Endodermal cell (in vitro differentiated cells): ENCODE data around the gene HYLS1. TPM values are rescaled to one million over a fixed set of nuclear protein-coding genes. Genes with fewer than 3 reads are reported as not detected.

Experiments
- DNase-seq: peaks from one replicate; pipeline ENCODE4 v3.0.0-alpha.2; 2017
- H3K27ac ChIP-seq: 2 replicates; pipeline ENCODE4 v1.5.1; 2013; ENCODE audit warnings: mild to moderate bottlenecking, low read depth, low read length, moderate library complexity
- H3K27me3 ChIP-seq: 2 replicates; pipeline ENCODE4 v1.6.1; 2013; ENCODE audit warnings: mild to moderate bottlenecking, low read length, moderate library complexity; ENCODE audit not compliant: insufficient read depth, control insufficient read depth, poor library complexity, severe bottlenecking
- H3K36me3 ChIP-seq: 2 replicates; pipeline ENCODE4 v1.7.0; 2013; ENCODE audit warnings: mild to moderate bottlenecking, low read length, moderate library complexity; ENCODE audit not compliant: control insufficient read depth, insufficient read depth
- H3K4me1 ChIP-seq: one replicate; pipeline ENCODE4 v1.7.0; 2013; ENCODE audit warnings: low read length; ENCODE audit not compliant: control insufficient read depth, insufficient read depth
- H3K4me3 ChIP-seq: 2 replicates; pipeline ENCODE4 v1.5.1; 2013; ENCODE audit warnings: mild to moderate bottlenecking, low read length, moderate library complexity
- H3K9ac ChIP-seq: 2 replicates; pipeline ENCODE4 v1.6.1; 2013; ENCODE audit warnings: mild to moderate bottlenecking, low read length, moderate library complexity; ENCODE audit not compliant: poor library complexity, severe bottlenecking; ENCODE audit errors: extremely low read depth
- H3K9me3 ChIP-seq: 2 replicates; pipeline ENCODE4 v1.6.1; 2013; ENCODE audit warnings: mild to moderate bottlenecking, low read length, moderate library complexity; ENCODE audit not compliant: control insufficient read depth
- H3K27ac Mint-ChIP-seq: 2 replicates; pipeline ENCODE4 v1.8.0; 2020; ENCODE audit warnings: mixed read lengths
- H3K27me3 Mint-ChIP-seq: 2 replicates; pipeline ENCODE4 v1.8.0; 2021; ENCODE audit warnings: mild to moderate bottlenecking, mixed read lengths; ENCODE audit not compliant: insufficient read depth
- H3K36me3 Mint-ChIP-seq: 2 replicates; pipeline ENCODE4 v1.8.0; 2020; ENCODE audit warnings: low read depth, mixed read lengths
- H3K4me1 Mint-ChIP-seq: 2 replicates; pipeline ENCODE4 v1.8.0; 2020; ENCODE audit warnings: mixed read lengths
- H3K4me3 Mint-ChIP-seq: 2 replicates; pipeline ENCODE4 v1.8.0; 2020; ENCODE audit warnings: mild to moderate bottlenecking, moderate library complexity, mixed read lengths
- H3K9me3 Mint-ChIP-seq: 2 replicates; pipeline ENCODE4 v1.8.0; 2020; ENCODE audit warnings: mild to moderate bottlenecking, mixed read lengths
- CTCF ChIP-seq: fragments of 200-600 bp; sonication (generic); conservative IDR thresholded peaks from 2 replicates; pipeline ENCODE4 v1.5.0; 2021; ENCODE audit warnings: antibody characterized with exemption, mild to moderate bottlenecking
- WGBS, 2 experiments: methylation state at CpG; one replicate each; pipeline versions ENCODE4 v1.1.5 to v1.1.7; 2013; ENCODE audit warnings: missing lambda C conversion rate in 2 of 2, mixed read lengths in 1 of 2; ENCODE audit not compliant: insufficient coverage in 1 of 2, insufficient read length in 1 of 2; 5-methylcytosine and 5-hydroxymethylcytosine counted together
- total RNA-seq, 2 donors: library from RNA; stranded (reverse); fragmentation: NEBNext Ultra II Directional in 1 of 2; extraction: Animal tissue kit (Norgen Biotek cat#: 25700) in 1 of 2; gene quantifications; 2 replicates in 1 of 2; 3 replicates in 1 of 2; pipeline ENCODE4 v1.2.1, GENCODE V29; 2021

The HYLS1 gene
- total RNA-seq, 2 donors from 2014 or later = 6.6 to 7.7 TPM

- Mint-ChIP-seq H3K4me3 (no peak overlapping the region), H3K4me1 (peaks cover 32% of the 10 kb centered on the region)
These were observed 54.4 kb downstream of the HYLS1 start for GRCh38 chr11:125941619-125942611.

GRCh38 chr11:125942771-125943428 lies 55.4 kb downstream of the HYLS1 start:
- no peaks in the 10 kb centered on the region for H3K9me3 ChIP-seq
- no peak overlapping the region for H3K27ac Mint-ChIP-seq
- no peaks in the 10 kb centered on the region for H3K36me3 Mint-ChIP-seq
- no peak for DNase-seq
- TF ChIP-seq CTCF = no peak
- peaks cover 8% of the 10 kb centered on the region for H3K27me3 ChIP-seq
- H3K36me3 ChIP-seq = no peaks in the 10 kb centered on the region
- peaks cover 6% of the 10 kb centered on the region for H3K4me1 ChIP-seq
- 92 to 100% methylated on average over 7 to 12 of the region's 12 CpGs for WGBS, 2 experiments
- no peak overlapping the region for H3K4me3 ChIP-seq
- H3K4me3 Mint-ChIP-seq = no peak overlapping the region
- H3K27me3 Mint-ChIP-seq = no peaks in the 10 kb centered on the region
- H3K9me3 Mint-ChIP-seq = no peaks in the 10 kb centered on the region
- H3K9ac ChIP-seq = no peak overlapping the region
- H3K4me1 Mint-ChIP-seq = peaks cover 32% of the 10 kb centered on the region
- H3K27ac ChIP-seq = no peak overlapping the region

More at GRCh38 chr11:125941619-125942611, 54.4 kb downstream of the HYLS1 start:
- Histone ChIP-seq H3K4me1 (peaks cover 6% of the 10 kb centered on the region), H3K27me3 (peaks cover 8% of the 10 kb centered on the region), H3K36me3 (no peaks in the 10 kb centered on the region), H3K4me3 (no peak overlapping the region), H3K9me3 (no peaks in the 10 kb centered on the region), H3K9ac (no peak overlapping the region), H3K27ac (no peak overlapping the region)
- WGBS, 2 experiments = 47 to 49% methylated on average over 18 to 20 of the region's 20 CpGs
- DNase-seq = peak; percentile 97
- TF ChIP-seq CTCF = peak; percentile 94
- H3K27ac Mint-ChIP-seq = peak overlapping the region; percentile 64
- H3K9me3 Mint-ChIP-seq = no peaks in the 10 kb centered on the region
- no peaks in the 10 kb centered on the region for H3K27me3 Mint-ChIP-seq
- H3K36me3 Mint-ChIP-seq = no peaks in the 10 kb centered on the region

DNA sequence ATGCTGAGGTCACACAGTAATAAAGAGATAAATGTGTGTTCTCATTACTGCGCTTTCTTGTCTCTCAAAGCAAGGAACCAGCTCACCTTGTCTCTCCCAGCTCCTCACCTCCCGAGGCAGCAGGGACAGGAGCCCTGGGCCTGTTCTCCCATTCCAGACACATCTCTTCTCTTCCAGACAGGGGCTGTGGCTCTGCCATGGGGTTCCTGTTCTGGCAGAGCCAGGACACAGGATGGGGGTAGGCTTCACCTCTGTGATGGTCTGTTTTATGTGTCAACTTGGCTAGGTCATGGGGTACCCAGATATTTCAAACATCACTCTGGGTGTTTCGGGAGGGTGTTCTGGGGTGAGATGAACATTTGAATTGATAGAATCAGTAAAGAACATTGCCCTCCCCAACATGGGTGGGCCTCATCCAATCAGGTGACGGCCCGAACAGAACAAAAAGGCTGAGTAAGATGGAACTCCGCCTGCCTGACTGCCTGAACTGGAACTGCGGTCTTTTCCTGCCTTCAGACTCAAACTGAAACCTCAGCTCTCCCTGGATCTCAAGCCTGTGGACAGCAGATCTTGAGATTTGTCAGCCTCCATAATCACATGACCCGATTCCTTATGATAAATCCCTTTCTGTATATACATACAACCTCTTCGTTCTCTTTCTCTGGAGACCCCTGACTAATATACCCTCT lies 56.3 kb downstream of the HYLS1 start:
- no peaks in the 10 kb centered on the region for H3K36me3 Mint-ChIP-seq
- H3K9ac ChIP-seq = no peak overlapping the region
- no peak for TF ChIP-seq CTCF
- no peak overlapping the region for H3K27ac Mint-ChIP-seq
- peaks cover 25% of the 10 kb centered on the region for H3K4me1 Mint-ChIP-seq
- H3K4me1 ChIP-seq = peaks cover 6% of the 10 kb centered on the region
- peaks cover 8% of the 10 kb centered on the region for H3K27me3 ChIP-seq
- no peaks in the 10 kb centered on the region for H3K9me3 Mint-ChIP-seq
- DNase-seq = no peak
- no peaks in the 10 kb centered on the region for H3K27me3 Mint-ChIP-seq
- 83 to 93% methylated on average over 7 to 9 of the region's 9 CpGs for WGBS, 2 experiments
- H3K9me3 ChIP-seq = no peaks in the 10 kb centered on the region
- no peak overlapping the region for H3K4me3 Mint-ChIP-seq
- no peak overlapping the region for H3K4me3 ChIP-seq
- no peaks in the 10 kb centered on the region for H3K36me3 ChIP-seq
- H3K27ac ChIP-seq = no peak overlapping the region
